ENCODE results near the gene TFCP2L1. TPM values are rescaled to one million over a fixed set of nuclear protein-coding genes. Genes with fewer than 3 reads are reported as not detected.

Gene TFCP2L1
- total and polyA plus RNA-seq, 10 donors, result 0.15 to 8.9 (median 2.7) TPM

DNA sequence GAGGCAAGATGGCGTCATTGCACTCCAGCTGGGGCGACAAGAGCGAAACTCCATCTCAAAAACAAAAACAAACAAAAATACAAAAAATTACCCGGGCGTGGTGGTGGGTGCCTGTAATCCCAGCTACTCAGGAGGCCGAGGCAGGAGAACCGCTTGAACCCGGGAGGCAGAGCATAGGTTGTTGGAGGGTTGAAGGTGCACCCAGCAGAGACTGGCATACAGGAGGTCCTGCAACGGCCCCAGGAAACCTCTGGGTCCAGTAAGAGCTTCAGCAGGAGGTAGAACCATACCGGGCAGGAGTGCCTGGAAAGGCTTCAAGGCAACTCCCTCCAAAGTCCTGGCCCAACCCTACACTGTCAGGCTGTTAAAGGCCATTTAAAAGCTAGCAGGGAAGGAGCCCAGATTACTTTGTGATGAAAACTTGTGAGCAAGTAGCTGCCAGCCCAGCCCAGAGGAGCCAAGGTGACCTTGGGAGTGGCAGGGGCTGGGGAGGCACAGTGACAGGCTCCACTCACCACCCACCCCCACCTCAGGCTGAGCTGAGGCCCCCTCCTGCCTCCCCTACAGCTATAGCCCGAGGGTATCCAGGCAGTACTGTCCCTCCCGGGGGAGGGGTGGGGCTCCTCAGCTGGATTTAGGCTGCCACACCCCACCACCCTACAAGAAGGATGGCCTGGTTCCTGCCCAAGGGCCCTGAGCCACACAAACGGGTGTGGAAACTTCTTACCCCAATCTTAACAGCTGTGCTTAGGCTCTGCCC lies 28.1 kb downstream of the TFCP2L1 start:
- no peaks in the 10 kb centered on the region for H3K9me3 ChIP-seq
- no peaks in the 10 kb centered on the region for H3K36me3 ChIP-seq
- H3K27me3 ChIP-seq (replicated peaks in 1 of 7), result peaks cover 0 to 22% (median 0%) of the 10 kb centered on the region in 7 donors
- peaks cover 0 to 7% (median 0%) of the 10 kb centered on the region in 6 donors for H3K4me1 ChIP-seq
- H3K4me3 ChIP-seq, result no peak overlapping the region
- DNase-seq, result peak; percentile 39
- H3K27ac ChIP-seq, result no peak overlapping the region
- intact Hi-C loops (cut with DNase I; ENCODE audit: low total_unique reads), result no loop called here
- WGBS, 5 donors, result 74 to 83% (median 77%) methylated on average over 10 to 13 of the region's 13 CpGs
- no peak for TF ChIP-seq POLR2A (IDR thresholded peaks at IDR 0.05)
- TF ChIP-seq POLR2AphosphoS5 (IDR thresholded peaks at IDR 0.05), result no peak
- TF ChIP-seq, protein P1, sequence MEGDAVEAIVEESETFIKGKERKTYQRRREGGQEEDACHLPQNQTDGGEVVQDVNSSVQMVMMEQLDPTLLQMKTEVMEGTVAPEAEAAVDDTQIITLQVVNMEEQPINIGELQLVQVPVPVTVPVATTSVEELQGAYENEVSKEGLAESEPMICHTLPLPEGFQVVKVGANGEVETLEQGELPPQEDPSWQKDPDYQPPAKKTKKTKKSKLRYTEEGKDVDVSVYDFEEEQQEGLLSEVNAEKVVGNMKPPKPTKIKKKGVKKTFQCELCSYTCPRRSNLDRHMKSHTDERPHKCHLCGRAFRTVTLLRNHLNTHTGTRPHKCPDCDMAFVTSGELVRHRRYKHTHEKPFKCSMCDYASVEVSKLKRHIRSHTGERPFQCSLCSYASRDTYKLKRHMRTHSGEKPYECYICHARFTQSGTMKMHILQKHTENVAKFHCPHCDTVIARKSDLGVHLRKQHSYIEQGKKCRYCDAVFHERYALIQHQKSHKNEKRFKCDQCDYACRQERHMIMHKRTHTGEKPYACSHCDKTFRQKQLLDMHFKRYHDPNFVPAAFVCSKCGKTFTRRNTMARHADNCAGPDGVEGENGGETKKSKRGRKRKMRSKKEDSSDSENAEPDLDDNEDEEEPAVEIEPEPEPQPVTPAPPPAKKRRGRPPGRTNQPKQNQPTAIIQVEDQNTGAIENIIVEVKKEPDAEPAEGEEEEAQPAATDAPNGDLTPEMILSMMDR (IDR thresholded peaks at IDR 0.05 in 8 of 11, conservative IDR thresholded peaks at IDR 0.05 in 3 of 11), result no peak

DNA sequence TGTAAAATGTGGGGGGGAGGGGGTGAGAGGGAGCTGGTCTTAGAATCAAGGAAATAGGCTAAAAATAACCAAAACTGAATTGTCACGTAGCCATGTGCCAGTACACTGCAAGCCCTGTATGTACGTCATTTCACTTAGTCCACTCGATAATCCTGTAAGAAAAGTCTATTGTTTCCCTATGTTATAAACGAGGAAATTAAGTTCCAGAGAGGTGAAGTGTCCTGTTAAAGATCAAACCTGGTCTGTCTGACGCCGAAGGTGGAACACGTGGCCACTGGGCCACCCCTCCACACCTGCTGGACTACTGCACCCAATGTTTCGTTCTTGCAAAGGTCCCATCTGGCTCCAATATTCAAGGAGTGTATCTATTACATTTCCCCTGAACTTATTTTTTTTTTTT lies 29.6 kb downstream of the TFCP2L1 start:
- Histone ChIP-seq H3K27ac (no peak overlapping the region), H3K27me3 (replicated peaks in 1 of 7) (peaks cover 0 to 22% (median 0%) of the 10 kb centered on the region in 7 donors), H3K36me3 (no peaks in the 10 kb centered on the region), H3K4me1 (peaks cover 0 to 7% (median 0%) of the 10 kb centered on the region in 6 donors), H3K4me3 (no peak overlapping the region), H3K9me3 (no peaks in the 10 kb centered on the region)
- intact Hi-C loops (cut with DNase I; ENCODE audit: low total_unique reads), result no loop called here
- TF ChIP-seq, protein P1 (IDR thresholded peaks at IDR 0.05 in 8 of 11, conservative IDR thresholded peaks at IDR 0.05 in 3 of 11), result no peak
- TF ChIP-seq POLR2A (IDR thresholded peaks at IDR 0.05), result no peak
- TF ChIP-seq POLR2AphosphoS5 (IDR thresholded peaks at IDR 0.05), result no peak
- 81 to 91% (median 86%) methylated on average over 8 of the region's 8 CpGs for WGBS, 5 donors
- peak; percentile 24 for DNase-seq

DNA sequence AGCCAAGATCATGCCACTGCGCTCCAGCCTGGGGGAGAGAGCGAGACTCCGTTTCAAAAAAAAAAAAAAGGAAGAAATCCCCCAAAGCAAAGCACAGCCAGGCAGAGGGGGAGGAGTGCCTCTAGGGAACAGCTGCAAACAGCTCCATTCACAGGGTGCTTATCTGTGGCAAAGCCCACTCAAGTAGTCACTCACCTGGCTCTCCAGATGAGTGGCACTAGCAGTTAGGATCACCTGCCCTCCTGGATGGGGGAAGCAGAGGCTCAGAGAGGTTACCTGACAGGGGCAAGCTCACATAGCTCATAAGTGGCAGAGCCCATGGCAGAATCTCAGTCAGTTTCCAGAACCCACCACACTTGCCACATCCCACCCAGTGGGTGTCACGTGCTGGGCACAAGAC lies 30.3 kb downstream of the TFCP2L1 start:
- Histone ChIP-seq H3K27ac (no peak overlapping the region), H3K36me3 (no peaks in the 10 kb centered on the region), H3K27me3 (replicated peaks in 1 of 7) (peaks cover 0 to 22% (median 0%) of the 10 kb centered on the region in 7 donors), H3K9me3 (no peaks in the 10 kb centered on the region), H3K4me3 (no peak overlapping the region), H3K4me1 (peaks cover 0 to 7% (median 0%) of the 10 kb centered on the region in 6 donors)
- WGBS, 5 donors, result 82 to 88% (median 84%) methylated on average over 4 of the region's 4 CpGs
- no peak for TF ChIP-seq POLR2AphosphoS5 (IDR thresholded peaks at IDR 0.05)
- TF ChIP-seq POLR2A (IDR thresholded peaks at IDR 0.05), result no peak
- TF ChIP-seq, protein P1 (IDR thresholded peaks at IDR 0.05 in 8 of 11, conservative IDR thresholded peaks at IDR 0.05 in 3 of 11), result no peak
- intact Hi-C loops (cut with DNase I; ENCODE audit: low total_unique reads), result no loop called here
- no peak for DNase-seq

DNA sequence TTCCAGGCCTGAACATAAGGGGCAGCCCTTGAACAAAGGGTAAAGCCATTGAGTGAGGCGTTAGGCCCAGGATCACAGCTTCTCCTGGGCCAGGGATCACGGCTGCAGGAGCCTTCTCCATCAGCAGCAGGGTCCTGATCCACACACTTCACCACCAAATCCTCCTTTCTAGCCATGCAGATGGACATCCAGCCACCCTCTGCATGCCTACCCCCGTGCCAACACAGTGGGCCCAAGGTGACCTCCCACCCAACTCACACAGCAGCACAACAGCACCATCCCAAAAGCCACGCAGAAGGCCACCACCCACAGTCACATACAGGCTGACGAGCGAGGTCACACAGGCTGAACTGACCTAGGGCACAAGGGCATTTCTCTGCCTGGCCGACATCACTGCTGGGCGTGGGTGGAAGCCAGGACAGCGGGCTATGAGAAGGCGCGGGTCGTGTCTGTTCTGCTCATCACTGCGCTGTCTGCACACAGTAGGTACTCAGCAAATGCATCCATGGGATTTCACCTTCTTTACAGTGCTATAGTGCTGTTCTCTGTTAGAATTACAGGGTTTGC lies 31.2 kb downstream of the TFCP2L1 start:
- Histone ChIP-seq H3K4me1 (peaks cover 0 to 7% (median 0%) of the 10 kb centered on the region in 6 donors), H3K4me3 (no peak overlapping the region), H3K9me3 (no peaks in the 10 kb centered on the region), H3K27ac (no peak overlapping the region), H3K36me3 (no peaks in the 10 kb centered on the region), H3K27me3 (replicated peaks in 1 of 7) (peaks cover 0 to 22% (median 0%) of the 10 kb centered on the region in 7 donors)
- intact Hi-C loops (cut with DNase I; ENCODE audit: low total_unique reads), result no loop called here
- 89 to 95% (median 92%) methylated on average over 10 to 13 of the region's 13 CpGs for WGBS, 5 donors
- TF ChIP-seq POLR2A (IDR thresholded peaks at IDR 0.05) (no peak), POLR2AphosphoS5 (IDR thresholded peaks at IDR 0.05) (no peak)
- TF ChIP-seq, protein P1 (IDR thresholded peaks at IDR 0.05 in 8 of 11, conservative IDR thresholded peaks at IDR 0.05 in 3 of 11), result no peak
- peak; percentile 55 for DNase-seq

Measured in spleen (tissue), 11 donors.